NCI-H146 (cell line): Measurements from ENCODE around the gene CUBN.

Experiments used
- DNase-seq: peaks from one replicate; lab custom pipeline; 2025; lab: John Stamatoyannopoulos, UW

The CUBN gene

GRCh38 chr10:16989826-16990293 lies 139.8 kb downstream of the CUBN start:
- no peak for DNase-seq

- DNase-seq, result no peak
These were observed 140.7 kb downstream of the CUBN start for GRCh38 chr10:16988900-16989299.

DNA sequence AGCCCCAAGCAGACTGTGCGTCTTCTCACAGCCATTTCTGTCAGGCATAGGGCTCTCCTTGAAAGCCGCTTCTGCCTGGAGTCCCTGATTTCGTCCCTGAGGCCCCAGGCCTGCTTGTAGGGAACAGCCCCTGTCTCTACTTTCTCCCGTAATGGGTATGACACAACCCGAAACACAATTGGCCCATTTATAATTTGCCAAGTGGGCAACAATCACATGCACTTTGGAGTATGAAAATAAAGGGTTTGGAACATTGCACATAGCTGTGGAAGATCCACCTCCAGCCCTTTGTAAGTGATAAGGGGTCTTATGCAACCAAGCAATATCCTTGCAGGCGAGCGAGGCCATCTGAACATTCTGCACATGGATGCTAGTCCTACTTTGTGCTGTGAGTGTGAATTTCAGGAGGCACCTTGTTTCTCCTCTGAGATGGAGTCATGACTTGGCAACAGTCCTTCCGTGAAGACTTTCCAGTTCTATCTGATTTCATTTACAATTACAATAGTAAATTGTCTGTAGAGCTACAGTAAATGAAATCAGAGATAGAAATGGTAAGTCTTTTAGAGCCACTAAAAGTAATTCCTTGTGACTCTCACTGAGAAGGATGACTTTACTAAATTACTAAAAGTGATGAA lies 141.5 kb downstream of the CUBN start:
- no peak for DNase-seq

- no peak for DNase-seq
These were observed 142.4 kb downstream of the CUBN start for GRCh38 chr10:16987206-16987621.

DNA sequence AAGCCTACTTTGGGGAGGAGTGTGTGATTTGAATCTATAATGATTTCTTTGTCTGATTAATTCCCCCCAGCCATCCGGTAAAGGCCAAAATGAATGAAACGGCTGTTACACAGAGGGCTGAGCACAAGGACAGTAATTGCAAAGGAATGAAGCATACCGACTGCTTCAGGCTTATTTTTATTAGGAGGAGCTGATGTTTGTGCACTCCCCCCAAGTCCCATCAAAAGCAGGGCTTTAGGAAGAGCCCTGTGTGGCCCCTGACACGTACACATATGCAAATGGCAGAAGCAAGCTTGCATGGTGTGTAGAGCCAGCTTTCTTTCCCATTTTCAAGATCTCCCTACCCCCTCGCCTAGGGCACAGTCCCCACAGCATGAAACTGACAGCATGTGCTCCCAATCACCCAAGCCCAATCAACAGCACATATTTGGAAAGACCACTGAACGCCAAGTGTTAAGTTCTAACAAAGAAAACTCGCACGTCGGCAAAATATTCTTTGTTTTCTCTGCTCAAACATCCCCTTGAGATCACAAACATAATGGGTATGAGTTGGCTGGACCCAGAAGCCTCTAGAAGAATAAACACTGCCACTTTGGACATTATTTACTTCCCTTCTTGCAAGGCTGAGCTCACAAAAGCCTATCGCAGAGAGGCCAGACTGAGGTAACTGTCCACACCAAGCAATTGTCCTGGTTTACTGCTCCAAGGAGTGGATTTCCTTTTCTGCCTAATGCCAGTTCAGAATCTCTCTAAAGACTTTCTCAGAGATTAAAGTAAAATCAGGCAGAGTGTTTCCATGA lies 143.0 kb downstream of the CUBN start:
- DNase-seq, result no peak

GRCh38 chr10:16986082-16986405 lies 143.6 kb downstream of the CUBN start:
- DNase-seq, result no peak

GRCh38 chr10:16984242-16984641 lies 145.4 kb downstream of the CUBN start:
- DNase-seq, result no peak

DNA sequence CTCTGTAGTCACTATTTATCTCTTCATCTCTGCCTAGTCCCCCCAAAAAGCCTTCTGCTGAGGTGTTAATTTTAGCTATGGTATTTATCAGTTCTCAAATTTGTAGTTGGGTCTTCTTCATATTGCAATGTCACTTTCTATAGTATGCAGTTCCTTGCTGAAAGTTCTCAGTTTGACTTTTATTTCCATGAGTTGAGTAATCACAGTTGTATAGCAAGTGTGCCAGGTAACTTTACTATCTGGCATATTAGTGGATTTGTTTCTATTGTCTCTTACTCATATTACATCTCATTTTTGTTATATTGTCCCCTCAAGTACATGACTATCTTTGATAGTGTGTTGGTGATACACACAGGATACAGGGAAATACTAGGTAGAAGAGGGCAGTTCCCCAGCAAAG lies 152.8 kb downstream of the CUBN start:
- DNase-seq, result no peak

- DNase-seq, result no peak
These were observed 154.4 kb downstream of the CUBN start for GRCh38 chr10:16975188-16975587.

GRCh38 chr10:16968416-16969041 lies 161.1 kb downstream of the CUBN start:
- DNase-seq, result no peak

DNA sequence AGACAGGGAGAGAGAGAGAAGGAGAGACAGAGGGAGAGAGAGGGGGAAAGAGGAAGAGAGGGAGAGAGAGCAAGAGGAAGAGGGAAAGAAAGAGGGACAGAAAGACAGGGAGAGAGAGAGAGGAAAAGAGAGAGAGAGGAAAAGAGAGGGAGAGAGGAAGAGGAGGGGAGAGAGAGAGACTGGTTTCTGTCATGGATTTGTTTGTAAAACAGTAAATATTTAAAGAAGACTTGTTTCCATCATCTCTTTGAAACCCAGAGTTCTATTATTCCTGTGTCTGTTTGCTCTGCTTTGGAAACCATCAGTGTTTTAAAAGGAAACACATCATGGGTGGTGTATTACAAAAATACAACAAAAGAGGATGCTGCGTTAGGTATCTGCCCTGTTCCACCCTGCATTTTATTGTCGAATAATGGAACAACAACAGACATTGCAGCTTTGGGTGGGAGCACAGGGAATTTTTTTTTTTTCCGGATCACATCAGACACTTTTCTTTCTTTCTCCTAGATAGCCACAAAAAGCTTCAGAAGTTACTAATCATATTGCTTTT lies 161.7 kb downstream of the CUBN start:
- DNase-seq, result no peak

DNA sequence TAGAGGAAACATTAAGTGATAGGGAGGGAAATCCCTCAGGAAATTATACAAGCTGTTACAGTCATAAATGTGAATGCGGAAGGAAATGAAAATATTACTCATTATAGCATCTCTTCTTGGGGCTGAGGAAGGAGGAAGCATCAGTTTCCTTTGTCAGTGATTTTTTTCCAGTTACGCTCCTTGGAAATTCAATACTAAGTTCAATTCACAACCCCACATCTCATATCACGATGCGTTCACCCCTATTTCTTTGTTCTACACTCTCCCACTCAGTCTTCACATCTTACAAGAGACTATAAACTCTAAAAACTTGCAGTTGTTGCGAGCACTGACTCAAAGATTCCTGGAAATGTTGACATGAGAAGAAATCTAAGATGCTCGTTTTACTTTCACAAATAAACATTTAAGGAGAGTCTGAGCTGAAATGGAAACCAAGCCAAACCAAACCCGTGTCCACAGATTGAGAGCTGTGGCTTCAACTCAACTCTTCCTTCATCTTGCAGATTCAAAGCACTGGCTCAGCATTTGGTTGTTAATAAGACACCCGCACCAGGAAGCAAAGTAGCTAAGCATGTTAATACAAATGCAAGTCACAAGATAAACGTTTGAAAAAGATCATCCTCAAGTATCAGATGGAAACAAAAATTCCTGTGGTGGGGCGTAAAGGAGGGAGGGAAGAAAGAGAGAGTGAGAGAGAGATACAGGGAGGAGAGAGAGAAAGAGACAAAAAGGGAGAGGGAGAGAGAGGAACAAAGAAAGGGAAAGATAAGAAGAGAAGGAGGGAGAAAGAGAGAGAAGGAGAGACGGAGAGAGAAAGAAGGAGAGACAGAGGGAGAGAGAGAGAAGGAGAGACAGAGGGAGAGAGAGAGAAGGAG lies 162.4 kb downstream of the CUBN start:
- no peak for DNase-seq

DNA sequence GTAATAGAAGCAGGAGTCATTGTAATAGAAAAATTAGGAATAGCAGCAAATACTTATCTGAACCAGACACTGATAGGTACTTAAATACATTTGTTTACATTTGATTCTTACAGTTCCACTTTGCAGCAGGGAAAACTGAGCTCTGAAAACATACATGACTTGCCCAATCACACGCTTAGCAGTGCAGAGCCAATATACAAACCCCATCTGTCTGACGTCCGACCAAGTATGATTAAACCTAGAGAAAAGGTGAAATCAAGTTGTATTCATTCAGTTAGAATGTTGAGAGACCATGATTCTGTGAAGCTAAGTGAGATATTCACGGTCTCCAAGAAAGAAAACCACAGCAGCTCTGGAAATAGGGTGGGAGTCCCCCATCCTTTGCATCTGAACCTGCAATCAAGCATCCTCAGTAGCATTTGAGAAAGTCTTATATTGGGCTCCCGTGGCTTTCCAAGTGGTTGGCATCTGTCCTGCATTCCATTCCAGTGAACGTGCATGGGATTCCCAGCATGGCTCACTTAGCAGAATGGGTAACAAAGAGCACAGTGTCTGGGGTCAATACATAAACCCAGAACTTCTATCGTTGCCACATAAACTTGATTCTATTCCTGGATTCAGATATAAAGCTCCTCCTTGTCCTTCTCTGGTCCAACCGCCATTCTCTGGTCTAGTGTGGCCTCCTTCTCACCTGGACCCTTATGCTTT lies 163.7 kb downstream of the CUBN start:
- no peak for DNase-seq

DNA sequence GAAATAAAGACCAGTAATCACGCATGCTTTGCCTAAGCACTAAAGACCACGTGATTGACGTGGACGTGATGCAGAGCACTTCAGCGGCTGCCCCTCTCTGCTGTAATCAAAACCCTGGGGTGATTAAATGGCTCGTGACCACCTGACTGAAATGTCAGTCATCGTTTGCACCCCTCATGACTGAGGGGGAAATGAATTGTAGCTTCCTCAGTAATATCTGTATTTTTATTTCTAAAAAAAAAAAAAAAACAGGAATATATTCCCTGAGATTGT lies 164.3 kb downstream of the CUBN start:
- no peak for DNase-seq

DNA sequence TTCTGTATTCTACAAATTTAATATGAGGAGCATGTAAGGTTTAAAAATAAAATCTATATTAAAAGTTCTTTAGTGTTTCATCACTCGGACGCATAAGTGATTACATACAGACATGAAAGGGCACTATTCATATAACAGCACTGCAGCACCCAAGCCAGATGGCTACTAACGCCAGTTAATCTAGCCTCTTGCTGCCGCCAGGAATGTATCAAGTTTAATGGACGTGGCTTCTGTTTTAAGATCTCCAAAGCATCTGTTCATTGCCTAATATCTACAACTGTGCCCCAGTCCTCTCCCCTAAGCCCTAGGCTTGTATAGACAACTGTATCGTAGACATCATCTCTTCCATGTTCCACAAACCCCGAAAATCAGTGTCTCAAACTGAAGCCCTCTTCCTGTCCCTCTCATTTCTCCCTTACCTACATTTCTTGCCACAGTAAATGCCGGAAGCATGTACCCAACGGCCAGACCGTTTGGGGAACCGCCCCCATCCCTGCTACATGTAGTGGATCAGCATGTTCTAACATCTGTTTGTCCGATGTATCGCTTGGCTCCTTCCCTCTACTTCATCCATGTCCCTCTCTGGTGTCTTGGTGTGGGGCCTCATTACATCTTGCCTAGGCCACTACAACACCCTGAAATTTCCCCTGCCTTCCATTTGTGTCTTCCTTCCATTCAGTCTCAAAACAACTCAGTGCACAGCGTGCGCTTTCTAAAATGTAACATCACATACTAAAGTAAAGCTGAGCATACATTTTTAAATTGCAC lies 164.9 kb downstream of the CUBN start:
- no peak for DNase-seq

GRCh38 chr10:16960551-16960950 lies 169.1 kb downstream of the CUBN start:
- no peak for DNase-seq

DNA sequence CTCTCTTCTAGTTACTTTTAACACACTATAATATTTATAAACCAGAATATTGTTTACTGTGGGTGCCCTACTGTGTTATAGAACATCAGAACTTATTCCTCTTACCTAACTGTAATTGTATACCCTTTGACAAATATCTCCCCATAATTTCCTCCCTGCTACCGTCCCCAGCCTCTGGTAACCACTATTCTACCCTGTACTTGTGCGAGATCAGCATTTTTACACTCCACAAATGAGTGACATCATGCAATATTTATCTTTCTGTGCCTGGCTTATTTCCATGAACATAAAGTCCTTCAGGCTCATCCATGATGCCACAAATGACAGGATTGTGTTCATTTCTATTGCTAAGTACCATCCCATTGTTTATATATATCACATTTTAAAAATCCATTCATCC lies 172.6 kb downstream of the CUBN start:
- DNase-seq, result no peak

DNA sequence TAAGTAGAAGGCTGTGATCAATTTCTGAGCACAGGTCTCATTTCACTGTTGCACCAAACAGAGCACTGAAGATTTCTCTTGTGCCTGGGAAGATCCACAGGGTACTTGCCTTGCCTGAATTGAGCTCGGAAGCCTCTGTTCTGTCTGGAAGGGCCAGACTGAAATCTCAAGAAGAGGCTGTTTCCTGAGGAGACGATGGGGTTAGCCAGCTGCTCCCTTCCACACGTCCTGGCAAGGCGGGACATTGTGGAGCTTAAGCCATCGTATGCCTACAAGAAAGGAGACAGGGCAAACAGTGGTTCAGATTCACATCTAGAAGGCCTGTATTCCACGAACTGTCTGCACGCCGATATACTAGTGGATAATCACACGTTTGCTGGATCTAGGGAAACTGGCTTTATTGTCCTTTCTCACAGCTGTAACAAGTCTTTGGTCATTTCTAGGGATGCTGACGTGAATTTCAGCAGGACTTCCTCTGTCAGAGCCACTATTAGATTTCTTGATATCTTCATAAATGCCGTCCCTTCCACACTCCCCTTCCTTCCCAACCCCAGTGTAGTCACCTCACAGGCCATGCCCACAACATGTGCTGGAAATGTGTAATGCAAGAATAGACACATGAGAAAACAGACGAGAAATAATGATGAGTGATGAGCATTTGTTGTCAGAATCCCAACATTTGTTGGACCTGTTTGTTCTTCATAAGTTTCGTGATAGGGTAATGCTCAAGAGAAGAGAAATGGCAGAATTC lies 175.2 kb downstream of the CUBN start:
- no peak for DNase-seq

DNA sequence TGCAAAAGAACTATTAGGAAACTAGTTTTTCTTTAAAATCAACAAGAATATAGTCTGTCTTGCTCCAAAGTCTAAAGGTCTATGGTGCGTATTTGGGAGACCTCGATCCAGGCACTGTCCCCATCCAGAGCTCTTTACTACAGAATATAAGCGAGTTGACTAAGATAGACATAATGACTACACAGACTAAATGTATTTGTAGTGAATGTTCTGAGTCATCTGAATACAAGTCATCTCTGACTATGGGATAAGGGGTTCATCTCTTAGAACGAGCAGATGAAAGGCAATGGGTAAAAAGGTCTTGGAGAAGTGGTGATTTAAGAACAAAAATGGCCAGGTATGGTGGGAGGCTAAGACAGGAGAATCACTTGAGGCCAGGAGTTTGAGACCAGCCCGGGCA lies 176.3 kb downstream of the CUBN start:
- DNase-seq, result no peak

DNA sequence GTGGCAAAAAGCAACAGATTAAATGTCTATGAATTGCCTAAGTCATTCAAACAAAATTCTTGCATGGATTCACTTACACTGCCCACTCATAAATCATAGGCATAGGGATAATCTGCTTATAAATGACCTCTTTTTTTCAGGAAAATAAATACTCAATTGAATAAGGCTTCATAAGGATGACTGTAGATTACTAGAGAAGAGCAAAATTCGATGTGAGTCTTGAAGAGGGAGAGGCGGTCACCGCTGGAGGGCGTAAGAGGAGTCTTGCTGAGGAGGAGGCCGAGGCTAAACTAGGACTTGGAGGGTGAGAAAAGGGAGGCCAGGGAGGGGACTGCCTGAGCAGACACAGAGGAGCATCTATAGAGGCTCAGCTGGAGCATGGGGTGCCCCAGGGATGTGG lies 177.0 kb downstream of the CUBN start:
- no peak for DNase-seq
